ENCODE data around the gene HIF1AN. TPM values are rescaled to one million over a fixed set of nuclear protein-coding genes. Genes with fewer than 3 reads are reported as not detected.

Gene HIF1AN
- total RNA-seq (10 to 100 TPM; 38.8 to 45.9 TPM), total RNA-seq (61.1 to 104 reads per million in 2 donors)

DNA sequence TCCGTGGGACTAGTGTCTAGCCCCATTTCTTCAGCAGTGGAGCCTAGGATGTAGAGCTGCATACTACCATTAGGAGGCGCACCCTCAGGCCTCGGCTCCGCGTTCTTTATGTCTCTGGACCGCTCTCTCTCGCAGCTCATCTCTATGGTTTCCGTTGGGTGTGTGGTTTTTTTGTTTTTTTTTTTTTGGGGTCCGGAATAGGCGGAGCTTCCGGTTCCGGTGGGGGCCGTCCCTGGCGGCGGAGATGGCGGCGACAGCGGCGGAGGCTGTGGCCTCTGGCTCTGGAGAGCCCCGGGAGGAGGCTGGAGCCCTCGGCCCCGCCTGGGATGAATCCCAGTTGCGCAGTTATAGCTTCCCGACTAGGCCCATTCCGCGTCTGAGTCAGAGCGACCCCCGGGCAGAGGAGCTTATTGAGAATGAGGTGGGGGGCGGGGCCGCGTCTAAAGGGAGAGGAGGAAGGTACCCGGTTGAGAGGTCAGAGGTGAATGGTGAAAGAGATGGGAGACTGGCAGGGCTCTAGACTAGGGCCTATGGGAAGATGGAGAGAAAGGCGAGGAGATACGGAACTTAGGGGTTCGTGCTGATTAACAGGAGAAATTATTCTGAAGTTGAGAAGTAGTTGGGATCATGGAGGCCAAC is at the start of gene HIF1AN:
Gene HIF1AN (plus strand): TSS at position 229 of the 639 bp plus-strand sequence. CDS start 16 bp downstream, at position 245.
- DNase-seq: peak; percentile 73 to 81 (median 78)
- no peaks in the 10 kb centered on the region for H3K9me3 ChIP-seq (ENCODE audit: control insufficient read depth, low read length, poor library complexity, severe bottlenecking)
- Mint-ChIP-seq H3K27me3 (no peaks in the 10 kb centered on the region), H3K4me3 (no peak within 1 kb of the TSS), H3K4me1 (peaks cover 6% of the 10 kb centered on the region), H3K36me3 (ENCODE audit: low read depth) (peaks cover 2% of the 10 kb centered on the region), H3K27ac (no peak within 1 kb of the TSS)
- ATAC-seq: peak; percentile 99

DNA sequence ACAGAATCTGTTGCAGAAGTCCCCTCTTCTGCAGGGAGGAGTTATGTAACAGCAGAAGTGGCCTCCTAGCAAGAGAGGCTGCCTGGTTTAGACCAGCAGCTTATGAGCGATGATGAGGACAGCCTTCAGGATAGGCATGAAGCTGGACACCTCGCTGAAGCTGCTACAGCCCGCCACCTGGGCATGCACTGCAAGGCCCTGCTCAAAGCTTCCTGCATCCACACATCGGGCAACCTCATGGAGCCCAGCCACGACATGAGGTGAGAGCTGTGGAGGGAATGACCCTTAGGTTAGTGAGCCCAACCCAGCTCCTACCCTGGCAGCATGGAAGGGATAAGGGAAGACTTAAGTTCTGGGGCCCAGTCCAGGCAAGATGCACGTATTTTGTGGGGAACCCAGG is 48.2 kb upstream of the HIF1AN start:
- DNase-seq (no peak), ATAC-seq (no peak)
- Mint-ChIP-seq H3K4me3 (no peak overlapping the region), H3K27ac (no peak overlapping the region), H3K4me1 (peaks cover 5% of the 10 kb centered on the region), H3K36me3 (ENCODE audit: low read depth) (peaks cover 18% of the 10 kb centered on the region), H3K27me3 (no peaks in the 10 kb centered on the region)
- no peaks in the 10 kb centered on the region for H3K9me3 ChIP-seq (ENCODE audit: control insufficient read depth, low read length, poor library complexity, severe bottlenecking)

DNA sequence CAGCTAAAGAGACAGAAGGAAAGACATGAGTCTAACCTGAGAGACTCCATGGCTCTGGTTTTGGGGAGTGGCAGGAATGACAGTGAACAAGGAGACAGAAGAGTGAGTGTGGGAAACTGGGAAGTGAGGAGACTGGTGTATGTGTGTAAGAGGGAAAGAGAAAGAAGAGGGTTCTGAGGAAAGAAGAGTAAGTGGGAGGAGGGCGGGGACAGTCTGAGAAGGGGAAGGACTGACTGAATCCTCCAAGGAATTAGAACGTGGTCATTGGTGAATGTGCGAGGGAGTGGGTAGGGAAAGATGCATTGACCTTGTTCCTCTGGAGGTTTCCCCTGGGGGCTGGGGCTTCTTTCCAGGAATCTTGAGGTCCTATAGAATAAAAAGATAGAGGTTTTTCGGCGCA is 46.3 kb upstream of the HIF1AN start:
- no peaks in the 10 kb centered on the region for H3K9me3 ChIP-seq (ENCODE audit: control insufficient read depth, low read length, poor library complexity, severe bottlenecking)
- Mint-ChIP-seq H3K4me3 (no peak overlapping the region), H3K27me3 (no peaks in the 10 kb centered on the region), H3K4me1 (peaks cover 3% of the 10 kb centered on the region), H3K36me3 (ENCODE audit: low read depth) (peaks cover 27% of the 10 kb centered on the region), H3K27ac (no peak overlapping the region)
- ATAC-seq (no peak), DNase-seq (no peak)

DNA sequence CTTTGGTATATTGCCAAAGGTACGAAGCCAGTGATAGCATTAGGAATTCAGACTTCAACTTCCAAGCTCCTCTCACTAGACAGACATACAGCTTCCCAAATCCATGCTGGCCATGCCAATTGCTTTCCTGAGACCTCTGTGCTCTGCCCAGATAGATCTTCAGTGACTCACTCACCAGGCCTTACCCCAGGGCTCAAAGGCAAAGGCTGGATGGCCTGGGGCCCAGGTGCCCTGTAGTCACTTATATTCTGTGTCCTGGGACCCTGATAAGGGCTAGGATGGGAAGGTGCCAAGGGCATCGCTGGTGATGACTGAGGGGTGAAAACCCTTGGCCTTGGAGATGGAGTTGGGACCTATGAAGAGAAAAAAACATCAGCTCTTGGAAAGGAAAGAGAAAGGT is 45.2 kb upstream of the HIF1AN start:
- no peaks in the 10 kb centered on the region for H3K9me3 ChIP-seq (ENCODE audit: control insufficient read depth, low read length, poor library complexity, severe bottlenecking)
- ATAC-seq: no peak
- DNase-seq: no peak
- Mint-ChIP-seq H3K27ac (no peak overlapping the region), H3K36me3 (ENCODE audit: low read depth) (peaks cover 29% of the 10 kb centered on the region), H3K4me3 (no peak overlapping the region), H3K27me3 (no peaks in the 10 kb centered on the region), H3K4me1 (peaks cover 3% of the 10 kb centered on the region)

DNA sequence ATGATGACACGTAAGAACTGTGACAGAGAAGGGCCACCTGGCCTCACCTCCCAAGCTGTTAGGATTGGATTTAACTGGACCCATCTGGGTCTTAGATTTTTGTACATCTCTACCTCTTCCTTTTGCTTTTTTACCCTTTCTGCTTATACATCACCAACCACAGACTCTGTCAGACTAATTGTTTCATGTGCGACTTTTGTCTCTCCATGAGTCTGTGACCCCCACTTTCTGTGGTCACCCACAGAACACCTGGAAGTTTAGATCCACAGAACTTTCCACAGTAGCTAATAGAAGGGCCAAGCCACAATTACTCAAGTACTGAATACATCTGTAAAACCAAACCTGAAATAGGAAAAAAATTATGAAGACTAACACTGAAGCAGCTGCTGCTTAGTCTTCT is 39.2 kb upstream of the HIF1AN start:
- H3K27me3 Mint-ChIP-seq: no peaks in the 10 kb centered on the region
- H3K4me3 Mint-ChIP-seq: no peak overlapping the region
- no peak for ATAC-seq
- peaks cover 9% of the 10 kb centered on the region for H3K4me1 Mint-ChIP-seq
- H3K36me3 Mint-ChIP-seq (ENCODE audit: low read depth): peaks cover 27% of the 10 kb centered on the region
- H3K27ac Mint-ChIP-seq: no peak overlapping the region
- no peak for DNase-seq
- H3K9me3 ChIP-seq (ENCODE audit: control insufficient read depth, low read length, poor library complexity, severe bottlenecking): no peaks in the 10 kb centered on the region

DNA sequence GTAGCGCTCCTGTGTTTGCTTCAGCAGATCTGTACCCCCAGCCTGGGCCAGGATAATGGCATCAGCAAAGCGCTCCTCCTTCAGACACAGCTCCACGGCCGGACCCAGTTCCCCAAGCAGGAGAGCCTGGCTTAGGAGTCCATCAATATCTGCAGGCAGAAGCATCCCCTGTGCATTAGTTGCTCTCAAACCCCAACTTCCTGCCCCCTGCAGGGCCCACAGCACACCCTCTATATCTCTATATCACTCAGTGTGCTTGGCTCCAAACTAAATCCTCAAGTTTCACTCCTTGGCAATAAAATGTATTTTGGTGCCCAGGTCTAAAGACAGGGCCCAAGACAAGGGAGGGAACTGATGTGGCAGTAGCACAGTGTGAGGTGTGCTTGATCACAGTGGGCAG is 37.7 kb upstream of the HIF1AN start:
- Mint-ChIP-seq H3K4me3 (no peak overlapping the region), H3K4me1 (peaks cover 11% of the 10 kb centered on the region), H3K36me3 (ENCODE audit: low read depth) (peaks cover 32% of the 10 kb centered on the region), H3K27ac (no peak overlapping the region), H3K27me3 (no peaks in the 10 kb centered on the region)
- ATAC-seq (no peak), DNase-seq (no peak)
- no peaks in the 10 kb centered on the region for H3K9me3 ChIP-seq (ENCODE audit: control insufficient read depth, low read length, poor library complexity, severe bottlenecking)

DNA sequence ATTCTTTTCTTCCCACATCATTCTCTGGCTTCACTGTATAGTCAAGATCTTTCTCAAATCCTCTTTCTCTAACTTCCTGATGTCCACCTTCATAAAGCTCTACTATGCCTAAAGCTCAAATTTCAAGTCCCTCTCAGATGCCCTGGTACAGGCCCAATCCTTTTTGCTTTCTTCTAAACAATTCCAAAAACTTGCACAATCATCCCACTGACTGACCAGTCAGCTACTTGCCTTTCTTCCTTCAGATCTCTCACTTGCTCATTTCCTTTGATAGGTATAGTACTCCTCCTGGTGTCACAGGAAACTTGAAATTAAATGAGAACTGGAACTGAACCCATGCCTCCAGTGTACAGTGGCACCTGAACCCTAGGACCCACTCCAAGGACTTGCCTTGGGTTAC is 34.3 kb upstream of the HIF1AN start:
- Mint-ChIP-seq H3K27ac (peak overlapping the region; percentile 57), H3K36me3 (ENCODE audit: low read depth) (peaks cover 26% of the 10 kb centered on the region), H3K4me3 (no peak overlapping the region), H3K27me3 (no peaks in the 10 kb centered on the region), H3K4me1 (peaks cover 11% of the 10 kb centered on the region)
- ATAC-seq (no peak), DNase-seq (no peak)
- H3K9me3 ChIP-seq (ENCODE audit: control insufficient read depth, low read length, poor library complexity, severe bottlenecking): no peaks in the 10 kb centered on the region

DNA sequence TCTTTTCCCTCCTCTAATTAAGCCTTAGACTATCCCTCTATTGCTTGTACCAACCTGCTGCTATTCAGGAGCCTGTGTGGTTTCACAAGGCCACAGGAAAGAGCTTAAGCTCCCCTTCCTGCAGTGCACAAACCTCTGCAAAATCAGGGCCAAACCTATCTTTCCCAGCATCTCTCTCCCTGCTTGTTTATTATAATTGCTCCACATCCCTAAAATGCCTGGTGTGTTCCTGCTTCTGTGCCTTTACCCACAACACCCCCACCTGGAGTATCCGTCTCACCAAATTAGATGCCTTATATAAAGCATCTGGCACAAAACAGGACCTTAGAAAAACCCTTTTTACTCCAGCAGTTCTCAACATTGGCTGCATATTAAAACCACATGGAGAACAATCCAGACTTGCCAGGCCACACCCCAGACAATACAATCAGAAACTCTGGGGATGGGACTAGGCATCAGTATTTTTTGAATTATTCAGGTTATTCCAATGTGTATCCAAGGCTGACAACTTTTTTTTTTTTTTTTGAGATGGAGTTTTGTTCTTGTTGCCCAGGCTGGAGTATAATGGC is 32.7 kb upstream of the HIF1AN start:
- Mint-ChIP-seq H3K27ac (no peak overlapping the region), H3K36me3 (ENCODE audit: low read depth) (peaks cover 23% of the 10 kb centered on the region), H3K27me3 (no peaks in the 10 kb centered on the region), H3K4me1 (peaks cover 14% of the 10 kb centered on the region), H3K4me3 (no peak overlapping the region)
- no peak for DNase-seq
- no peak for ATAC-seq
- H3K9me3 ChIP-seq (ENCODE audit: control insufficient read depth, low read length, poor library complexity, severe bottlenecking): no peaks in the 10 kb centered on the region

DNA sequence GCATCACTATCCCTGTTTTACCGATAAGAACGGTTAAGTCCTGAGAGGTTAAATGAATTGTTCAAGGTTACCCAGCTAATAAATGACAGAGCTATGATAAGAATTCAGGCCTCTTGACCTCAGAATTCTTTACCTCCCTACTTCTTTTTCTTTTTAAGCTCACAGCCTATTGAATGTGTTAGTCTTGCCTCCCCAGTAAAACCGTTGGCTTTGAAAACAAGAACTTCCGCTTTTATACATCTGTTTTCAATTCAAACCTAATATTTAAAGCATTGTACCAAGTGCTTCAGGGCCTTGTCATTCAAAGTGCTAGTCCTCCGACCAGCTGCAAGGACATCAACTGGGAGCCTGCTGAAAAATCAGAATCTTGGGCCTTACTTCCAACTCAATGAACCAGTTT is 31.6 kb upstream of the HIF1AN start:
- H3K4me1 Mint-ChIP-seq: peaks cover 24% of the 10 kb centered on the region
- ATAC-seq: no peak

DNA sequence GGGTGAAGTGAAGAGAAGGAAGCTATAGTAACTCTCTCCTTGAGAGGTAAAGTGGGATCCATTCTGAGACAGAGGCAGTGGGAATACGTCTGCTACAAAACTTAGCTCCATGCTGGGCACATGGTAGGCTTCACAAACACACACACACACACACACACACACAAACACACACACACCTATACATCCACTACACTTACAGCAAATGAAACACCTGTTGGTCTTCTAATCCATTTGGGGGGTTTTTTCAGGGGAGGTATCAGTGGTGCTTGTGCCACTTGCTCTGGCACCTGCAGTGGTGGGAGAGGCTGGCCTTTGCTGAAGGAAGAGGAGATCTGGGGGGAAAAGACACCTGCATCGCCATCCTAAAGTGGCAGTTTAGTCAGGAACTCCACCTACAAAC is 30.6 kb upstream of the HIF1AN start:
- Mint-ChIP-seq H3K4me3 (no peak overlapping the region), H3K27me3 (no peaks in the 10 kb centered on the region), H3K4me1 (peaks cover 33% of the 10 kb centered on the region), H3K27ac (no peak overlapping the region), H3K36me3 (ENCODE audit: low read depth) (peaks cover 23% of the 10 kb centered on the region)
- DNase-seq (no peak), ATAC-seq (no peak)
- no peaks in the 10 kb centered on the region for H3K9me3 ChIP-seq (ENCODE audit: control insufficient read depth, low read length, poor library complexity, severe bottlenecking)

More for the DNA sequence above, 31.6 kb upstream of the HIF1AN start:
- H3K27me3 Mint-ChIP-seq: no peaks in the 10 kb centered on the region
- no peak overlapping the region for H3K4me3 Mint-ChIP-seq
- H3K36me3 Mint-ChIP-seq (ENCODE audit: low read depth): peaks cover 25% of the 10 kb centered on the region
- no peaks in the 10 kb centered on the region for H3K9me3 ChIP-seq (ENCODE audit: control insufficient read depth, low read length, poor library complexity, severe bottlenecking)
- DNase-seq: no peak
- H3K27ac Mint-ChIP-seq: no peak overlapping the region

DNA sequence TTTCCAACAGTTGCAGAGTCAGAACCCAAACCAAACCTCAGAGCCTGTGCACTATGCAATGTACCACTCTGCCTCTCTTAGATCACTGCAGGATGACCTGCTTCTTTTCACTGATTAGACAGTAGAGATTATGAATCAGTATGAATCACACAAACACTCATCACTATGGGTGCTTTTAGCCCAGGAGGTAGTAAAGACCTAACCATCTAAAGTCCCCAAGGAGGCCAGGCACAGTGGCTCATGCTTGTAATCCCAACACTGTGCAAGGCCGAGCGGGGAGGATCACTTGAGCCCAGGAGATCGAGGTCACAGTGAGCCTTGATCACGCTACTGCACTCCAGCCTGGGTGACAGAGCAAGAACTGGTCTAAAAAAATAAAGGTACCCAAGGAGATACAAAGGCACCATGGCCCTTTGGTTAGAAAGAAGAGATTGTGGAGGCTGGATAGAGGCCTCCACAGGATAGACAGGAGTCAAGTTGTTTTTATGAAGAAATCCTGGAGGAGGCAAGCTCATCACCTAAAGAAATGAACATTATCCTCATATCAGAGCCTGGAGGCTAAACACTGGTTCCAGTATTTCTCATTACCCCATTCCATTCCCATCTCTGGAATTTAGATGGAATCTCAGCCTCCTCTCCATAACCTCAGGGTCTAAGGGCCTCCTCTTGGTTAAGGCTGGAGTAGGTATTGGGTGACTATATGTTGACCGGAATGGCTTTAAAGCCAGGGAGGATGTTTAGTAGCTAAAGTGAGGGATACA is 29.0 kb upstream of the HIF1AN start:
- Mint-ChIP-seq H3K4me1 (peaks cover 46% of the 10 kb centered on the region), H3K4me3 (no peak overlapping the region), H3K27me3 (no peaks in the 10 kb centered on the region), H3K27ac (peak overlapping the region; percentile 90), H3K36me3 (ENCODE audit: low read depth) (peaks cover 16% of the 10 kb centered on the region)
- DNase-seq (no peak), ATAC-seq (no peak)
- H3K9me3 ChIP-seq (ENCODE audit: control insufficient read depth, low read length, poor library complexity, severe bottlenecking): no peaks in the 10 kb centered on the region

DNA sequence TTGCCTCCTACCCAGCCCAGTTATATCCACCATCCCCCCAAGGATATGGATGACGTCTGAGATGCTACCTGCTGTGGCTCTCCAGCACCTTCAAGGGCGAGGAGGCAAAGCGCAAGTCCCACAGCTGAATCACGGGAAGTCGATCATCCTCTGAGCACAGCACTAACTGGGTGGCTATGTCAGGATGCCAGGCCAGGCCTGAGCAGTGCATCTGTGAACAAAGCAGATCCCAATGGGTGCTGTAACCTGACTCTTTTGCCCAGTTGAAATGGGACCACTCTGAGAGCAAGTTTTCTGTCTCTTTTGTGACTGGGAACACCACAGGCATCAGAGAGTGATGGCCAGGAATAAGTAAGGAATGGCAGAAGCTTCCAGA is 28.4 kb upstream of the HIF1AN start:
- H3K27me3 Mint-ChIP-seq: no peaks in the 10 kb centered on the region
- no peak overlapping the region for H3K4me3 Mint-ChIP-seq
- ATAC-seq (no peak), DNase-seq (no peak)
- peaks cover 15% of the 10 kb centered on the region for H3K36me3 Mint-ChIP-seq (ENCODE audit: low read depth)
- no peaks in the 10 kb centered on the region for H3K9me3 ChIP-seq (ENCODE audit: control insufficient read depth, low read length, poor library complexity, severe bottlenecking)
- H3K4me1 Mint-ChIP-seq: peaks cover 50% of the 10 kb centered on the region
- H3K27ac Mint-ChIP-seq: peak overlapping the region; percentile 90

DNA sequence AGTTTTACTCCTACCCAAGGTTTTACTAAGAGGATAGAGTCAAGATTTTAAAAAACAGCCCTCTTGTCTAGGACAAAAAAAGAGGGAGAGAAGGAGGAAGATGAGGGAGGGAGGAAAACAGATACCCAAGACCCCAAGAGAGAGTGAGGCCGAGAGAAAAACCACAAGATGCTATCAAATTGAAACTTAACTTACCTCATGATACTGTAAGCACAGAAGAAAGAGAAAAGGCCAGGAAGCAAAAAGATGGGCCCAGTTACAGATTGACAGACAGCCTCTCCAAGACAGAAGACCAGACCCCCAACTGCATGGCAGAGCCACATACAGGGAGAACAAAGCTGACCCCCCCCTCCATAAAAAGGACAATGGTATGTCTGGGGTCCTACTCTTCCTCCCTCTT is 27.5 kb upstream of the HIF1AN start:
- ATAC-seq (no peak), DNase-seq (no peak)
- H3K9me3 ChIP-seq (ENCODE audit: control insufficient read depth, low read length, poor library complexity, severe bottlenecking): no peaks in the 10 kb centered on the region
- Mint-ChIP-seq H3K27me3 (no peaks in the 10 kb centered on the region), H3K36me3 (ENCODE audit: low read depth) (peaks cover 15% of the 10 kb centered on the region), H3K27ac (peak overlapping the region; percentile 90), H3K4me1 (peaks cover 55% of the 10 kb centered on the region), H3K4me3 (no peak overlapping the region)

All from T-helper 17 cell (primary cell).